ENCODE measurements around the gene ADARB1.

ADARB1 gene

DNA sequence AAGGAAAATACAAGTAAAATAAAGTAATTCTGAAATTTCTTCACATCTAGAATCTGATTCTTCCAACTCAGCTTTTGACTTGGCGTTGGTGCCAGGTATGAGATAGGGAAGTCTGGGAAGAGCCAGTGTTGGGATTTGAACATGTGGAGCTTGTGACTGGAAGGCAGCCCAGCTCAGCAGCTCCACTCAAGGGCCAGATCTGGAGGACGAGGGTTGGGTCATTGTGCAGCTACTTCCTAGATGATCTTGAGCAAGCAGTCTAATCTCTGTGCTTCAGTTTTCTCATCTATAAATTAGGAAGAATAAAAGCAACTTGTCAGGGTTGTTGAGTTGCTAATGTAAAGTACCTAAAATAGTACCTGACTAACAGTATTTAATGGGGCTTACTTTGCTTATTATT is 5.0 kb downstream of the ADARB1 start:
- H3K4me2 ChIP-seq (ENCODE audit: low read depth, low read length, poor library complexity, severe bottlenecking), result peak overlapping the region; percentile 5
- H4K20me1 ChIP-seq (ENCODE audit: low read depth, low read length), result no peaks in the 10 kb centered on the region
- no peak overlapping the region for H3K9ac ChIP-seq (ENCODE audit: low read length)

DNA sequence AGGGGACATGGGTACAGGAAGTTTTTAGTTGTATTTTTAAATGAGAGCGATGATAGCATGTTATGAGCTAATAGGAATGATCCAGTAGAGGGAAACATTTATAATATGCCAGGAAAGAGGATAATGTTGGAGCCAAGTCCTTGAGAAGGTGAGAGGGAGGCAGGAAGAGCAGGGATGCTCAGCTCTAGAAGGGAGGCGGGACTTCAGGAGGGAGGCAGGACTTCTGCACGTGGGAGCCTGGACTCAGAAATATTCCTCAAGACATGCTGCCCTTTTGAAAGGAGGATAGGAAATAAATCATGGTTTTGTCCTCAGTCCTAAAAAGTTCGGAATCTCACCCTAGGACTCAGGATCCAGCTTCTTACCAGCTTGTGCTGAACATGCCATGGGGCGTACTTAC is 5.9 kb downstream of the ADARB1 start:
- Histone ChIP-seq H3K27ac (ENCODE audit: low read depth, low read length) (no peak overlapping the region), H3K9ac (ENCODE audit: low read length) (no peak overlapping the region), H3K79me2 (ENCODE audit: insufficient read depth, low read length) (no peaks in the 10 kb centered on the region), H3F3A (ENCODE audit: insufficient read depth) (no peaks in the 10 kb centered on the region), H3K4me2 (ENCODE audit: low read depth, low read length, poor library complexity, severe bottlenecking) (no peak overlapping the region), H3K27me3 (ENCODE audit: low read length) (no peaks in the 10 kb centered on the region), H3K4me3 (ENCODE audit: insufficient read depth, low read length, poor library complexity, severe bottlenecking) (no peak overlapping the region), H2AFZ (ENCODE audit: low read depth, low read length, severe bottlenecking) (no peak overlapping the region), H4K20me1 (ENCODE audit: low read depth, low read length) (no peaks in the 10 kb centered on the region), H3K9me2 (replicated peaks; ENCODE audit: insufficient read depth, low read length) (no peaks in the 10 kb centered on the region), H3K9me3 (ENCODE audit: insufficient read depth, low read length) (no peaks in the 10 kb centered on the region), H3K36me3 (ENCODE audit: low read length) (no peaks in the 10 kb centered on the region)
- TF ChIP-seq, protein P1, sequence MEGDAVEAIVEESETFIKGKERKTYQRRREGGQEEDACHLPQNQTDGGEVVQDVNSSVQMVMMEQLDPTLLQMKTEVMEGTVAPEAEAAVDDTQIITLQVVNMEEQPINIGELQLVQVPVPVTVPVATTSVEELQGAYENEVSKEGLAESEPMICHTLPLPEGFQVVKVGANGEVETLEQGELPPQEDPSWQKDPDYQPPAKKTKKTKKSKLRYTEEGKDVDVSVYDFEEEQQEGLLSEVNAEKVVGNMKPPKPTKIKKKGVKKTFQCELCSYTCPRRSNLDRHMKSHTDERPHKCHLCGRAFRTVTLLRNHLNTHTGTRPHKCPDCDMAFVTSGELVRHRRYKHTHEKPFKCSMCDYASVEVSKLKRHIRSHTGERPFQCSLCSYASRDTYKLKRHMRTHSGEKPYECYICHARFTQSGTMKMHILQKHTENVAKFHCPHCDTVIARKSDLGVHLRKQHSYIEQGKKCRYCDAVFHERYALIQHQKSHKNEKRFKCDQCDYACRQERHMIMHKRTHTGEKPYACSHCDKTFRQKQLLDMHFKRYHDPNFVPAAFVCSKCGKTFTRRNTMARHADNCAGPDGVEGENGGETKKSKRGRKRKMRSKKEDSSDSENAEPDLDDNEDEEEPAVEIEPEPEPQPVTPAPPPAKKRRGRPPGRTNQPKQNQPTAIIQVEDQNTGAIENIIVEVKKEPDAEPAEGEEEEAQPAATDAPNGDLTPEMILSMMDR (IDR thresholded peaks at IDR 0.05; ENCODE audit: insufficient read depth, low read length, poor library complexity, severe bottlenecking), result no peak
- TF ChIP-seq EZH2phosphoT487 (conservative IDR thresholded peaks at IDR 0.05; ENCODE audit: low read length), result no peak

More for the DNA sequence above, 5.0 kb downstream of the ADARB1 start:
- no peaks in the 10 kb centered on the region for H3F3A ChIP-seq (ENCODE audit: insufficient read depth)
- TF ChIP-seq, protein P1 (IDR thresholded peaks at IDR 0.05; ENCODE audit: insufficient read depth, low read length, poor library complexity, severe bottlenecking), result no peak
- no peak for TF ChIP-seq EZH2phosphoT487 (conservative IDR thresholded peaks at IDR 0.05; ENCODE audit: low read length)
- H3K27me3 ChIP-seq (ENCODE audit: low read length), result no peaks in the 10 kb centered on the region
- no peaks in the 10 kb centered on the region for H3K36me3 ChIP-seq (ENCODE audit: low read length)
- H3K9me3 ChIP-seq (ENCODE audit: insufficient read depth, low read length), result no peaks in the 10 kb centered on the region
- H2AFZ ChIP-seq (ENCODE audit: low read depth, low read length, severe bottlenecking), result no peak overlapping the region
- H3K79me2 ChIP-seq (ENCODE audit: insufficient read depth, low read length), result no peaks in the 10 kb centered on the region
- H3K27ac ChIP-seq (ENCODE audit: low read depth, low read length), result no peak overlapping the region
- no peaks in the 10 kb centered on the region for H3K9me2 ChIP-seq (replicated peaks; ENCODE audit: insufficient read depth, low read length)
- H3K4me3 ChIP-seq (ENCODE audit: insufficient read depth, low read length, poor library complexity, severe bottlenecking), result no peak overlapping the region

DNA sequence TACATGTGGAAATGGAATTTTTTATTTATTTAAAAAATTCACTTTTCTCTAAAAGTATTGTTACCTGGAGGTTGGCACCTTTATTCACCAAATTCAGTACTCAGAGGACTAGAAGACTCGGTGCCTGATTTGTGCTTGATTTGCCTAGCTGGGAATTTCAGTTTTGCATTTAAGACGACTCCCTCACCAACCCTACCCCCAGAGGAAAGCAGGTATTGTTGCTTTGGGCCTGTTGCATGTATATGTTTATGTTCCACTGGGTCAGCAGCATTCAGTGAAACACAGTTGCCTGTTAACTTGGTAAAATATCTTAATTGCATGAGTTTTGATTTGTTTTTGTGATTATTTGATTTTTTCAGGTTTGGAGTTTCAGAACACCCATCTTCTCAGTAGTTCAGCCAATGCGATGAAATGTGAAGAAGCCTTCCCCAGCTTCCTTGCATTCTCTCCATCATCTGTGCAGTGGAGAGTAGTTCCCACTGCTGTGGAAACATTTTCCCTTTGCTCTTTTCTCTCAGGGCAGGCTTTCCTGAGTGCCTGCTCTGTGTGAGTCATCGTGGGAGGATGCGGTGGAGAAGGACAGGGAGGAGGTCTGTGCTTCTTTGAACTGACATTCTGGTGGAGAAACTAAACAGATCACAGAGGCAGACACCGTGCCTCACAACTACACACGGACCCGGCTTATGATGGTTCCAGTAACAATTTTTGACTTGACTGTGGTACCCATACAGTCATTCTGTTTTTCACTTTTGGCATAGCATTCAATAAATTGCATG is 6.4 kb downstream of the ADARB1 start:
- Histone ChIP-seq H3K36me3 (ENCODE audit: low read length) (no peaks in the 10 kb centered on the region), H3K79me2 (ENCODE audit: insufficient read depth, low read length) (no peaks in the 10 kb centered on the region), H3K27ac (ENCODE audit: low read depth, low read length) (no peak overlapping the region), H3F3A (ENCODE audit: insufficient read depth) (no peaks in the 10 kb centered on the region), H4K20me1 (ENCODE audit: low read depth, low read length) (no peaks in the 10 kb centered on the region), H3K4me2 (ENCODE audit: low read depth, low read length, poor library complexity, severe bottlenecking) (no peak overlapping the region), H3K9ac (ENCODE audit: low read length) (no peak overlapping the region), H3K4me3 (ENCODE audit: insufficient read depth, low read length, poor library complexity, severe bottlenecking) (no peak overlapping the region), H3K27me3 (ENCODE audit: low read length) (no peaks in the 10 kb centered on the region), H2AFZ (ENCODE audit: low read depth, low read length, severe bottlenecking) (no peak overlapping the region), H3K9me2 (replicated peaks; ENCODE audit: insufficient read depth, low read length) (no peaks in the 10 kb centered on the region), H3K9me3 (ENCODE audit: insufficient read depth, low read length) (no peaks in the 10 kb centered on the region)
- TF ChIP-seq, protein P1 (IDR thresholded peaks at IDR 0.05; ENCODE audit: insufficient read depth, low read length, poor library complexity, severe bottlenecking), result no peak

Data from SU-DHL-6 (cell line).